Fibroblast of mammary gland (primary cell): ENCODE measurements around the gene GRK2.
"Not testable (repeated sequence)": the region's sequence is repeated elsewhere in the genome, so short reads cannot be mapped to it uniquely, and the experiment has no call there.

ENCODE experiments used
- DNase-seq: peaks from one replicate; pipeline ENCODE4 v3.0.0-alpha.2; 2010; ENCODE audit warnings: low read depth
- H3K4me3 ChIP-seq: 2 replicates; pipeline ENCODE4 v1.5.1; 2011; ENCODE audit warnings: low read depth, mild to moderate bottlenecking, low read length, moderate library complexity; ENCODE audit not compliant: control insufficient read depth
- TF ChIP-seq, protein P1 (sequence below): conservative IDR thresholded peaks from 2 replicates; pipeline ENCODE4 v1.5.1; 2011; ENCODE audit warnings: low read depth, low read length, inconsistent platforms; ENCODE audit not compliant: control insufficient read depth, insufficient read depth

Gene GRK2

DNA sequence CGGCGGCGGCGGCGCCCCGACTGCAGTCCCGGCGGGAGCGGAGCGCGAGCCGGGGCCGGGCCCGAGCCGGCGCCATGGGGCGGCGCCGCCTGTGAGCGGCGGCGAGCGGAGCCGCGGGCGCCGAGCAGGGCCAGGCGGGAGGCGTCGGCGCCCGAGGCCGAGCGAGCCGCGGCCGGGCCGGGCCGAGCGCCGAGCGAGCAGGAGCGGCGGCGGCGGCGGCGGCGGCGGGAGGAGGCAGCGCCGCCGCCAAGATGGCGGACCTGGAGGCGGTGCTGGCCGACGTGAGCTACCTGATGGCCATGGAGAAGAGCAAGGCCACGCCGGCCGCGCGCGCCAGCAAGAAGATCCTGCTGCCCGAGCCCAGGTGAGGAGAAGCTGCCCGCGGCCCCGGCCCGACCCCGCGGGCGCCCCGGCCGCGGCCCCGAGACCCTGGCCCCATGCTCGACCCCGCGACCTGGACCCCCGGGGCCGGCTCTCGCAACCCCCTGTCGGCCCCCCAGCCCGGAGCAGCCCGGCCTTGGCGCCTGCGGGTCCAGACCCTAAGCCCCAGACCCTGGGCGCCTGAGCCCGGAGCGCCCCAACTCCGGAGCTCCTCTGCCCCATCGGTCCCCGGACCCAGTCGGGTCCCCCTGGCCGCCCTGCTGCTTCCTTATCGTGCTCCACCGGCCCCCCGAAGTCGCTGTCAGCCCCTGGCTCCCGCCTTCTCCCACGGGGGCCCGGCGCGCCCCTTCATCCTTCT is at the start of gene GRK2:
GRK2 (plus strand) TSS at position 25 of the 739 bp plus-strand sequence; CDS start at position 252, 227 bp downstream.
- TF ChIP-seq, protein P1, sequence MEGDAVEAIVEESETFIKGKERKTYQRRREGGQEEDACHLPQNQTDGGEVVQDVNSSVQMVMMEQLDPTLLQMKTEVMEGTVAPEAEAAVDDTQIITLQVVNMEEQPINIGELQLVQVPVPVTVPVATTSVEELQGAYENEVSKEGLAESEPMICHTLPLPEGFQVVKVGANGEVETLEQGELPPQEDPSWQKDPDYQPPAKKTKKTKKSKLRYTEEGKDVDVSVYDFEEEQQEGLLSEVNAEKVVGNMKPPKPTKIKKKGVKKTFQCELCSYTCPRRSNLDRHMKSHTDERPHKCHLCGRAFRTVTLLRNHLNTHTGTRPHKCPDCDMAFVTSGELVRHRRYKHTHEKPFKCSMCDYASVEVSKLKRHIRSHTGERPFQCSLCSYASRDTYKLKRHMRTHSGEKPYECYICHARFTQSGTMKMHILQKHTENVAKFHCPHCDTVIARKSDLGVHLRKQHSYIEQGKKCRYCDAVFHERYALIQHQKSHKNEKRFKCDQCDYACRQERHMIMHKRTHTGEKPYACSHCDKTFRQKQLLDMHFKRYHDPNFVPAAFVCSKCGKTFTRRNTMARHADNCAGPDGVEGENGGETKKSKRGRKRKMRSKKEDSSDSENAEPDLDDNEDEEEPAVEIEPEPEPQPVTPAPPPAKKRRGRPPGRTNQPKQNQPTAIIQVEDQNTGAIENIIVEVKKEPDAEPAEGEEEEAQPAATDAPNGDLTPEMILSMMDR, result no peak
- peak within 1 kb of the TSS; percentile 78 for H3K4me3 ChIP-seq
- no peak for DNase-seq

DNA sequence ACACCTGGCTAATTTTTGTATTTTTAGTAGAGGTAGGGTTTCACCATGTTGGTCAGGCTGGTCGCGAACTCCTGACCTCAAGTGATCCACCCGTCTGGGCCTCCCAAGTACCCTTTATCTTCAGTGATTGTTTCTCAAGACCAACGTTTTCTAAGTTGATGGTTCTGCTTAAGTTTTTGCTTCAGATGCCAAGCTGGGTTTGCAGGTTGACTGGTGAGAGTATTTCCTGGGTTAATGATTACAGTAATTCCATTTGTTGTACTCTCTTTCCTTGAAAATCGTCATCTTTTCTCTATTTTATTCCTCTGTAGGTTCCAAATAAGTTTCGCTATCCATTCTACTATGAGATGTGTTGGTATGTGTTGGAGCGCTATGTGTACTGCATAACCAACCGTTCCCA is 38.5 kb upstream of the GRK2 start:
- TF ChIP-seq, protein P1, result no peak
- no peak for DNase-seq
- no peak overlapping the region for H3K4me3 ChIP-seq

DNA sequence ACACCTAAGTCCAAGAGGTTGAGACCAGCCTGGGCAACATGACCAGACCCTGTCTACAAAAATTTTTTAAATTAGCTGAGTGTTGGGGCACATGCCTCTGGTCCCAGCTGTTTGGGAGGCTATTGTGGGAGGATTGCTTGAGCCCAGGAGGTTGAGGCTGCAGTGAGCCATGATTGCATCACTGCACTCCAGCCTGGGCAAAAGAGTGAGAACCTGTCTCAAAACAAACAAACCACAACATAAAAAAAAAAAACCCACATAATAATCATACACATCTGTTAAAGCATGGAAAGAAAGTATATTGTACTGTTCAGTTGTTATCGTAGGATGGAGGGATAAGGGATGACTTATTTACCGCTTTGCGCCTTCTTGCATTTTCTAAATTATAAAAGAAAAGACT is 35.9 kb upstream of the GRK2 start:
- TF ChIP-seq, protein P1, result no peak
- H3K4me3 ChIP-seq, result no peak overlapping the region
- peak; percentile 51 for DNase-seq

DNA sequence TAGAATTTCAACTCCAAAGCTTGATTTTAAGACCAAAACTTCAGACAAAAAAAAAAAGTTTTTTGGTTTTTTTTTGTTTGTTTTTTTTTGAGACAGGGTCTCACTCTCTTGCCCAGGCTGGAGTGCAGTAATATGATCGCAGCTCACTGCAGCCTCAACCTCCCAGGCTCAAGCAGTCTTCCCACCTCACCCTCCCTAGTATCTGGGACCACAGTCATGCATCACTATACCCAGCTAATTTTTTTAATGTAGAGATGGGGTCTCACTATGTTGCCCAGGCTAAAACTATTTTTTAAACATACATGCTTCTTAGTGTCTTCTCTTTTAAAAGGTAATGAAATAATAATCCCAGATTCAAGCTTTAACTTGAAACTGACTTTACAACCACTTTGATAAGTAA is 35.4 kb upstream of the GRK2 start:
- TF ChIP-seq, protein P1, result no peak
- H3K4me3 ChIP-seq, result no peak overlapping the region
- DNase-seq, result no peak

DNA sequence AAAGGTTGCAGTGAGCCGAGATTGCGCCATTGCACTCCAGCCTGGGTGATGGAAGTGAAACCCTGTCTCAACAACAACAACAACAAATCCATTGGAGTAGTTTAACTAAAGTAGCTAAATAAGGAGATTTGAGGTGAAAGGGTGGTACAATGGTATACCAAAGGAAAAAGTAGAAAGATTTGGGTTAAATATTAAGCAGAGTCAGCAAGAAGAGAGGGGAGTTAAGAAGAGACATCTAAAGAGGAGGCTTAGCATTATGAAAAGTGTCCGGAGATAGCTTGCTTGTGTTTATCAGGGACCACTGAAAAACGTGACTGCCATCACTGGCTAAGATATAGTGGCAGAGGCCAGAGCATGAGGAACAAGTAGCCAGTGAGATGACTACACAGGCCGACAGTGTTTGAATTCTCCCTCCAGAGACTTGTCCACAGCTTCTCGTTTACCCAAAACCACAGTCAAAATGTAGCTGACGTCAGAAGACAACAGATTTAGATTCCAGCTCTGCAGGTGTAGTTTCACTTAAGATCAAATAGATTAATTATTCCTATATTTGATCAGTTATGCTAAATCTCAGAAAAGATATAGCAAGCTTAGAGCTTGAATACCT is 32.6 kb upstream of the GRK2 start:
- DNase-seq, result no peak
- TF ChIP-seq, protein P1, result no peak
- H3K4me3 ChIP-seq, result no peak overlapping the region

DNA sequence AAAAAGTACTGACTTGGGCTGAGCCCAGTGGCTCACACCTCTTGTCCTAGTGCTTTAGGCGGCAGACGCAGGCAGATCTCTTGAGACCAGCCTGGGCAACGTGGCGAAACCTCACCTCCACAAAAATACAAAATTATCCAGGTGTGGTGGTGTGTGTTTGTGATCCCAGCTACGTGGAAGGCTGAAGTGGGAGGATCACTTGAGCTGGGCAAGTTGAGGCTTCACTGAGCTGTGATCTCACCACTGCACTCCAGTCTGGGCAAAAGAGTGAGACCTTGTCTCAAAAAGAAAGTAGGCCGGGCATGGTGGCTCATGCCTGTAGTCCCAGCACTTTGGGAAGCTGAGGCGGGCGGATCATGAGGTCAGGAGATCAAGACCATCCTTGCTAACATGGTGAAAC is 31.7 kb upstream of the GRK2 start:
- not testable (repeated sequence) for DNase-seq, H3K4me3 ChIP-seq

DNA sequence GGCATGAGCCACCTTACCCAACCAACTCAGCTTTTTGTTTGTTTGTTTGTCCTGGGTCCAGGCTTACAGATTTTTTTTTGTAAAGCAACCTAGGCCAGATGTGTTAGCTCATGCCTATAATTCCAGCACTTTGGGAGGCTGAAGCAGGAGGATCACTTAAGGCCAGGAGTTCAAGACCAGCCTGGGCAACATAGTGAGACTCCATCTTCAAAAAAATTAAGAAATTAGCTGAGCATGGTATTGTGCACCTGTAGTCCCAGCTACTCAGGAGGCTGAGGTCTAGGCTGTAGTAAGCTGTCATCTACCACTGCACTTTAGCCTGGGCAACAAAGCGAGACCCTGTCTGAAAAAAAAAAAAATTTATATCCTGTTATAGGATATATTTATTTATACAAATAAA is 28.7 kb upstream of the GRK2 start:
- H3K4me3 ChIP-seq, result no peak overlapping the region
- DNase-seq, result no peak
- TF ChIP-seq, protein P1, result no peak
